Loucy (cell line): ENCODE measurements around the gene SYNM.

Experiments used
- EZH2phosphoT487 ChIP-seq: fragments of 200-600 bp; IDR thresholded peaks from 2 replicates; pipeline ENCODE4 v1.6.1; 2018; ENCODE audit warnings: antibody characterized with exemption, mild to moderate bottlenecking, moderate library complexity, borderline replicate concordance
- TF ChIP-seq, protein P1 (sequence below): fragments of 200-600 bp; sonication (generic); conservative IDR thresholded peaks from 2 replicates; pipeline ENCODE4 v1.5.1; 2014; ENCODE audit warnings: mild to moderate bottlenecking, antibody characterized with exemption, low read length

DNA sequence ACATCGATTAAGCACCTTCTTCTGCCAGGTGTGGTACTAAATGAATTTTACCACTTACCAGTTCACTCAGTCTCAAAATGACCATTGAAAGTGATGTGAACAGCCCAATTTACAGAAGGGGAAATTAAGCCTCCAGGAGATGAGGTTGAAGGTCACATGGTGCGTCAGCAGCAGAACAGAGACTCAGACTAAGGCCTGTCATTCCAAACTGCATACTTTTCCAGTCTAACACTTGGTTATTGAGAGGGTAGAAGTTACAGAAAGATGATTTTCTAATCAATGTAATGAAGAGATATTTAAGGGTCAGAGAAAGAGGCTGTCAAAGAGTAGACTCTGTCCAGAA is 76.1 kb downstream of the SYNM start:
- TF ChIP-seq, protein P1, sequence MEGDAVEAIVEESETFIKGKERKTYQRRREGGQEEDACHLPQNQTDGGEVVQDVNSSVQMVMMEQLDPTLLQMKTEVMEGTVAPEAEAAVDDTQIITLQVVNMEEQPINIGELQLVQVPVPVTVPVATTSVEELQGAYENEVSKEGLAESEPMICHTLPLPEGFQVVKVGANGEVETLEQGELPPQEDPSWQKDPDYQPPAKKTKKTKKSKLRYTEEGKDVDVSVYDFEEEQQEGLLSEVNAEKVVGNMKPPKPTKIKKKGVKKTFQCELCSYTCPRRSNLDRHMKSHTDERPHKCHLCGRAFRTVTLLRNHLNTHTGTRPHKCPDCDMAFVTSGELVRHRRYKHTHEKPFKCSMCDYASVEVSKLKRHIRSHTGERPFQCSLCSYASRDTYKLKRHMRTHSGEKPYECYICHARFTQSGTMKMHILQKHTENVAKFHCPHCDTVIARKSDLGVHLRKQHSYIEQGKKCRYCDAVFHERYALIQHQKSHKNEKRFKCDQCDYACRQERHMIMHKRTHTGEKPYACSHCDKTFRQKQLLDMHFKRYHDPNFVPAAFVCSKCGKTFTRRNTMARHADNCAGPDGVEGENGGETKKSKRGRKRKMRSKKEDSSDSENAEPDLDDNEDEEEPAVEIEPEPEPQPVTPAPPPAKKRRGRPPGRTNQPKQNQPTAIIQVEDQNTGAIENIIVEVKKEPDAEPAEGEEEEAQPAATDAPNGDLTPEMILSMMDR, result no peak
- TF ChIP-seq EZH2phosphoT487, result no peak
